Renal cortex interstitium (tissue), 15 donors: ENCODE data around the gene CXCL11. TPM values are rescaled to one million over a fixed set of nuclear protein-coding genes. Genes with fewer than 3 reads are reported as not detected.
"Not testable (repeated sequence)": the region's sequence is repeated elsewhere in the genome, so short reads cannot be mapped to it uniquely, and the experiment has no call there.

ENCODE experiments used
- DNase-seq, 11 donors: peaks; one replicate each; pipeline ENCODE4 v3.0.0-alpha.2; 2013; ENCODE audit warnings: low read depth in 9 of 11, low spot score in 4 of 11; ENCODE audit errors: extremely low read depth in 1 of 11
- long read RNA-seq, 16 experiments: transcript quantifications; one replicate each; lab custom pipeline, GENCODE V29; 2026
- polyA plus RNA-seq, 3 donors: library from polyadenylated mRNA; unstranded; fragments of 120-200 nt; gene quantifications; one replicate each; pipeline ENCODE4 v1.2.1, GENCODE V29; 2013; ENCODE audit not compliant: insufficient read length in 3 of 3

The CXCL11 gene
- under 1 TPM; 0.24 to 0.51 (median 0.42) TPM for polyA plus RNA-seq
- long read RNA-seq, donor 1, result 0 reads
- long read RNA-seq, donor 2, result 0 reads
- long read RNA-seq, donor 3, result 0 reads
- long read RNA-seq, donor 4, result 0 reads
- long read RNA-seq, donor 5, result 0 reads
- long read RNA-seq, donor 6, result 0 reads
- long read RNA-seq, donor 7, result 0 reads
- long read RNA-seq, donor 8, result 0 reads
- long read RNA-seq, donor 9, result 0 reads
- long read RNA-seq, donor 10, result 0 reads
- long read RNA-seq, donor 11, result 0 reads
- long read RNA-seq, donor 12, result 0 reads
- long read RNA-seq, donor 13, result 0 reads
- long read RNA-seq, donor 14, result 0 reads
- long read RNA-seq, donor 15, result 0 reads
- long read RNA-seq, donor 16, result 0 reads

DNA sequence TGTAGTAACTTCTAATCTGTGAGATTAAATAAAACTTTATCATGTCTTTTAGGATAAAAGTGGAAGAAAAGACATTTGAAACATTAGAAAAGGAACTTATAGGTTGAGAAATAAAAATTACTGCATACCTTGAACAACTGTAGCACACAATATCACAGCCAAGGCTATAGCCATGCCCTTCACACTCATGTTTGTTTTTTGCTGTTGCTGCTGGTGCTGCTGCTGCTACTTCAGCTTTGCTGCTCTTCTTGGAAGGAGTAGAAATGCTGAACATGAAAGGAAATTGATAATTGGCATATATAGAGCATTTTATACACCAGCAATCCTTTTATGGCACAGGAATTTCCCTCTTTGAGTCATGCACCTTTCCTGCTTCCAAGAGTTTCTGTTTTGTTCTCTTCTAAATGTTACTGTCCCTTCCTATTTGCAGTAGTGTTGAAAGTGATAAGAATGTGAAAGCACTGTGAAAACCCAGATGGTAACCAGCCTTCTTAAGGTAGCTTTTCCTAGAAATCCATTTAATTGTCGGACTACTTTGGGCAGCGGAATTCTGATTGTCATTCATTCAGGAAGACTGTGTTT lies at the start of gene CXCL11:
CXCL11 (minus strand) TSS at position 272 of the 582 bp plus-strand sequence; CDS start at position 189, 83 bp downstream.
- DNase-seq, result no peak

DNA sequence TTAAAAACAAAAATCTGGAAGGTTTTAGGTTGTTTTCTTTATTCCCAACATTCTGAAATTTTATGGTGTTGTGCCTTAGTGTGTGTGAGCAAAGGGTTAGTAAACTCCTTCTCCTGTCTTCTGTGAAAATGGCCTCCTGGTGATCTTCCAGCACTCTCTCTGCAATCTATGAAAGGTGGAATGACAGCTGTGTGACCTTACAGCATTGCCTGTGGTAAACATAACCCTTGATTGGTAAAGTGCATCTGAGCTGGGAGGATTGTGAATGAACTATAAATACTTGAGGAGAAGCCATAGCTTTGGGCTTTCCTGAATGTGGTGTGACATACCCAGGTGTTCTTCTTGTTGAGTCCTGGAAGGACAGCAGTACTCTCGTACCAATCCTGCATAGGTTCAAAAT lies 48.7 kb upstream of the CXCL11 start:
- no peak for DNase-seq

DNA sequence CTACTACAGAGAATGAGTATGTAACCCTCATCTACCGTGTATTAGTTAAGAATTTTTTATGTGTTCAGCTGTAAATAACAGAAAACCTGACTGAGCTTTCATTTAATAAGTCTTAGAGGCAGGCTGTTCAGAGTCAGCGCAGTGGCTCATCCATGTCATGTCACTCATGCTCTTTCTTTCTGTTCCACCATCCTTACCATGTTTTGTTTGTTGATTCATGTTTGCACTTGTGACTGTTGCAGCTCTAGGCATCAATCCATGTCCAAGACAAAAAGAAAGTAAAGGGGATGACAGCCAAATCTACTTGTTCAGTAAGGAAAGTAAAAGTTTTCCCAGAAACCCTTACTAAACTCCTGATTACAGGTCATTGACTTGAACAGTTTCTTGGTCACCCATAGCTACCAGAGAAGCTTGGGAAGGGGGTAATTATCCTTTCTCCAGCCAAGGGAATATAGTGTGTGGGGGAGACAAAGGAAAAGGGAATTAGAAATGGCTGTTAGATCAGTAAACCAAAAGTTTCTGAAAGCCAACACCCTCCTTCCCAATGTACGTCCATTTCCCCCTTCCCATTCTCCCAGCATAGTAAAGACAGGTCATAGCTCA lies 47.6 kb upstream of the CXCL11 start:
- DNase-seq, result no peak

DNA sequence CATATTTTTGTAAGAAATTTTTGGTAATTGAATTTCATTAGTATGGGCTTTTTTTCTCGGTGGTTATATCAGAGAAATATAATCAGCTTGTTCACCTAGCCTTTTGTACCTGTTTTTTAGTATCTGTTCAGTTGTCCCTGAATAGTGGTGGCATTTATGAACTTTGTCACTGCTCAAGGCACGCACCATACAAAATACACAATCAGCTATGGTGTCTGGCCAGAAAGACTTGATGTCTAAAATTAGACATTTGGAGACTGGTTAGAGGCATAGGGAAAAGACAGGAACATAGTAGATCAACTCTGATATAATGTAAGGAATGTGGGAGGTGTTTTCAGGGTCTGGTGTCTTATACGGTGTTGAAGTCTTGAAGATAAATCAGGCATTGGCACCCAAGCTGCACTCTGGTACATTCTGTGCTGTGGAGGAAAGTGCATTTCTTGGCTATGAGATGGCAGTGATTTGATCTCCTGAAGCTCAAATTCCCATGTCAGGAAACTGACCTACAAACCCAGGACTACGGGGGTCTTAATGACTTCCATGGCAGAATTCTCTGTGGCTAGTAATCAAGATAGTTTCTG lies 42.3 kb upstream of the CXCL11 start:
- DNase-seq, result no peak

DNA sequence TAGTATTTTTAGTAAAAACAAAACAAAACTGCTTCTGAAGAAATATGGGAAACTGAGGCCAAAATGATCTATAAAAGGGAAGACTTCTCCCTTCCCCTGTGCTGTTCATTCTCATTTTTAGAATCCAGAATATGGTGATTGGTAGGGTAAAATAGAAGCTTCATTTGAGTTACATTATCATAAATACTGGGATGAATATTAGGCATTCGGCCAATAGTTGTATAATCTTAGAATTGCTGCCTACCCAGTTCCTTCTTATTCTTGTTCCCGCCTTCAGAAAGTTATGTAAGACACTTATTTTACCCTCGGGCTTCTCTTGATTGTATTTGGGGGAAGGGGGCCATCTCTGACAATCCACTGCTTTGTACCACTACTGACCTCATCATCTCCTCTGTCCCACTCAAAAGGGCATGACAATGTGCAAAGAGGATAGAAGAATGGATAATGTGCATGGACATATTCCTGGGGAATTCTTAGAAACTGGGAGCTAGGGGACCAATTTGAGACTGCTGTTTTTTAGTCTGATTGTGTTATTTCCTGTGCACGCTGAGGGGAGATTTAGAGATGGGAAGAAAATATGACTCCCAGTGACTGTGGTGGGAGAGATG lies 39.2 kb upstream of the CXCL11 start:
- no peak for DNase-seq

DNA sequence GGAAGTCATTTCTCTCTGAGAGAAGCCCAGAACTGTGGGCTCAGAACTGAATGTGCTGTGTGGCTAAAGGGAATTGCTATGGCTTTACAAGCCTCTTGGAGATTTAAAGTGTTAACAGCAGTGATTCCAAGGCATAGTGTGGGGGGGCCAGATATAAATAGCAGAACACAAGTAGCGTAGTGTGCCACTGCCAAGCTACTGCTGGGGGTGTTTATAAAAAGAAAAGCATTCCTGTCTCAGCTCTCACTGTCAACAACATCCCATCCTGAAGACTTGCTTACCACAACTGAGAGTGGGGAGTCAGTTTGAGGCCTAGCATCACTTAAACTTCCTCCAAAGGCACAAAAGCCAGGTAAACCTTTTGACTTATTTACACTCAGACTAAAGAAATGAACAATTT lies 38.6 kb upstream of the CXCL11 start, which contains the start of gene ART3:
ART3 (plus strand) TSS at position 242 of the 400 bp plus-strand sequence. CDS start 1,181 bp downstream, outside the sequence.
- no peak for DNase-seq

DNA sequence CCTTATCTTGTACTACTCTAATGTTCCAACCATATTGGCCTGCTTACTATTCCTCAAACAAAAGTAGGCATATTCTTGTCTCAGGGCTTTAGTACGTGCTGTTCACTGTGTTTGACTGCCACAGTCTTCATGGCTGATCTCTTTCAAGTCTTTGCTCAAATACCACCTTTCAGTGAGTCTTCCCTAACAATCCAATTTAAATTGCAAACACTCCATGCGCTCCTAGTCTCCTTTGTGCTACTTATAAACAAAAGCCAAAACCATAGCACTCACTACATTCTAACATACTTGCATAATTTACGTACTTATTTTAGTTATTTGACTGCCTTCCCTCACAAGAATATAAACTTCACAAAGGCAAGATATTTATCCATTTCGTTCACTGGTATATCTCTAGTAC lies 36.9 kb upstream of the CXCL11 start:
- no peak for DNase-seq

DNA sequence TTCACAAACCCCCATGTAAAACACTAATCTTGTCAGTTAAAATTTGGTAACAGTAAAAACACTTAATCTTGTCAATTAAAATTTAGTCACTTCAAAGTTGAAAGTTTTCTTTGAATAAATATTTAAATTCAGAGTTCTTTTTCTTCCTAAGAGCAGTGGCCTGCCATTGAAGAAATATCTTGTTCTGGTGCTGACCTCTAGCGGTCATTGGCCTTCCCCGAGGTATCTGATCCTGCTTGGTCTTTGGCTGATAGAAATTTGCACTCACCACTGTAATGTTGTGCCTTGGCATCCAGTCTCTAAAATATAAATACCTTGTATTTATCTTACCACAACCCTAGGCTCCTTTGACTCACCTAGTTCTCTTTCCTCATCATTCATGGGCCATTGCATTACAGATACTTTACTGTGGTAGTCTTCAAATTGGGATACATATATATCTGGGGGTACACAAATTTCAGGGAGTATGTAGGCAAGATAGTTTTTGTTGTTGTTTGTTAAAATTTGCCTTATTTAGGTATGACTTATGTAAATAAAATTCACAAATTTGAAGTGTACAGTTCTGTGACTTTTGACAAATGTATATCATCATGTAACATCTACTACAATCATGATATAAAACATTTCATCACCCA lies 31.9 kb upstream of the CXCL11 start:
- peak; percentile 29 to 78 (median 51) for DNase-seq

DNA sequence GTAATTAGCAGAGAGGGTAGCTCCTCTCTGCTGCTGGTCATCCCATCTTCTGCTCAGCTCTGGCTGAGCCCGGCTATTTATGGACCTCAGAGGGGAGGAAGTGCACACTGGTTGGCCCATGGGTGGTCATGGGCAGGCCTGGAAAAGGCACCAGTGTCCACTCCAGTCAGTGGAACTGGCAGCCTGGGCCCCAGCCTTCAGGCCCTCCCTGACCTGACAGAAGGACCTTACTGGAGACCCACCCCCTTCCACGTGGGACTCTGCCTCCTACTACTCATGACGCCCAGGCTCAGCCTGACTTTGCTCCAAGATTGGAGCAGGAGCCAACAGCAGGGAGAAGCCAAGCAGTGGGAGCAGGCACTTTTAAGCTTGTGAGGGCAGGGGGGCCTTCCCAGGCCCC lies 30.7 kb upstream of the CXCL11 start:
- no peak for DNase-seq

DNA sequence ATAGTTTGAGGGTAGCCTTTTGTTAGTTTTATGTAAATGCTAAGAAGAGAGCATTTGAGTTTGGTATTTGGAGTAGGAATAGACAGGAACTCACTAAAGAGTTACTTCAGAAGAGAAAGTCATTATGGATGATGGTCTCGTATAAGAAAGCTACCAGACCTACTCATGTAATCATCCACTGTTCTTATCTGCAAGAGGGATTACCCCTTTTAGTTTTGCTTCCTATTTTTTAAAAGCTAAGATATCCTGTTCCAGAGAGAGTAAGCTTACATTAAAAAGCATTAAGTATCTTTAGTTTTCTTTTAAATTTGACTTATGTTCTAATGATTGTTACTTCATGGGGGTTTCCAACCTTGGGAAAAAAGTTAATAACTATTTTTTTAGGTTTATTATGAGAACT lies 26.1 kb upstream of the CXCL11 start:
- DNase-seq, result no peak

DNA sequence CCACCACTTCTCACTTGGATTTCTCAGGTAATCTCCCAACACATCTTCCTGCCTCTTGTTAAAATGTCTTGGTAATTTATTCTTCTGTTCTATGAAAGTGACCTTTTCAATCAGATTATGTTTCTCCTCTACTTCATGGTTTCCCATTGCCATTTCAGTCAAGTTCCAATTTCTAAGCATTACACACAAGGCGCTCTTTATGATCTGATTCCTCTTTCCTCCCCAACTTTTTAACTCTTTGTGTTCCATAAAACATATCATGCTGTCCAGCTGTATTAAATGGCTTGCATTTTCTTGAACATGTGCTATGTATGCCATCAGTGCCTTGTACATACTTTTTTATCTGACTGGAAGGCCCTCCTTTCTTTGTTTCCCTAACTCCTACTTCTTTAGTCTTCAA lies 25.6 kb upstream of the CXCL11 start:
- no peak for DNase-seq

DNA sequence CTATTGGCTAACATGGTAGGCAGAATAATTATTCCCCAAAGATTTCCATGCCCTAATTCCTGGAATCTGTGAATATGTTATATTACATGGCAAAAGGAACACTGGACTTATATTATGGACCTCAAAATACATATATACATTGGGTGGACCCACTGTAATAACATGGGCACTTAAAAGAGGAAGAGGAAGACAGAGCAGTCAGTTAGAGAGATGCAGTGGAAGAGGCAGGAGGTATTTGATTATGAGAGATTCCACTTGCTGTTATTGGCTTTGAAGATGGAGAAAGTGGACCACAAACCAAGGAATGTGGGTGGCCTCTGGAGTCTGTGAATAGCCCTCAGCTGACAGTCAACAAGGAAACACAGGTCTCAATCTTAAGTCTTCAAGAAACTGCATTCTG lies 24.6 kb upstream of the CXCL11 start:
- DNase-seq, result no peak

DNA sequence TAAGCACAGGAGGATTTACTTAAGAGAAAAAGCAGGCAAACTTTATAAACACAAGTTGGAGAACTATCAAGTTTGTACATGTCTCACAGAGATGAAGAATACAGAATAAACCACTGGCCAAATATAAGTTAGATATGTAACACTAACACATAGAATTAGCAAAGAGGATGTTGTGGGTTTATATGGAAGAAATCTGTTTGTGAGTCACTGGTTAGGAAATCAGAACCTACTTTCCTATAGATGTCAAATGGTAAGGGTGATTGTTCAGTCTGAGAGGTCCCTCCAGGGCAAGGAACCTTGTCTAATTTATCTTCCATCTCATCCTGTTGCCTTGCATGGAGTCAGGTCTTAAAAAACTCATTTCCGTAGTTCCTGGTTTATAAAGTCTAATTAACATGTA lies 23.9 kb upstream of the CXCL11 start:
- no peak for DNase-seq

DNA sequence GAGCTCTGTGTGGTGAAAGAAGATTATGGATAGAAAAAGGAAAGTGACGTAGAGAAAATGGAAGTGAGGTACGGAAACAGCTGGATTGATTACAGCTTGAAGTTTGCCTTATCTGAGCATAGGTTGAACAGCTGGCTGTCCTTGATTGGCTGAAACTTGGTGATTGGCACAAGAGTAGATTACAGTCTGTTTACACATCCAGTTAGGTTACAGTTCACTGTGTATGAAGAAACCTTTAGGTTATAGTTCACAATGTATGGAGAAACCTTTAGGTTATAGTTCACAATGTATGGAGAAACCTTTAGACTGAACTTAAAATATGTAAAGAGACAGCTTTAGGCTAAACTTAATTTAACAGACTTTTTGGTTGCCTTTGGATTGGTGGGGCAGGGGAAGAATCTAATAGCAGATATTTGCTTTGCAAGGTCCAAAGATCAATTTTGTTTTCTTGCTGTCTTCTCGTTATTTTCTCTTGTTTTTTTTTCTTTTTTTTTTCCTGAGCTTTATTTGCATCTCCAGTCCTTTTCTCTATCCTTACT lies 23.1 kb upstream of the CXCL11 start:
- DNase-seq, result no peak

DNA sequence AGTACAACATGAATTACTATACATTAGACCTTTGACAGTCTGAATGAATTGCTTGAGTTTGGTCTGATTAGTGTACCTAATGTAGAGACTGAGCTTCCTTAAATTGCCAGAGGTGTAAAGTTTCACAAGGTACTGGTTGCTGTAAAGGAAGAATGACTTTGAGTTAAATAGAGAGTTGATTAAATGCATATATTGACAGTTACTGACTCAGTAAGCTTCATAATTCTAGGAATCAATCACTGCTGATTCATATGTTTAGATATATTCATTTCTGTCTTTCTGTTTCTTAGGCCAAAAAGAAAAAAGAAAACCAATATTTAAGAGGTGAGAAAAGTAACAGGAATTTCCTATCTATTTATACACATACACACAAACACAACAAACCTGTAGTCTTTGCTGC lies 22.4 kb upstream of the CXCL11 start:
- DNase-seq, result no peak

DNA sequence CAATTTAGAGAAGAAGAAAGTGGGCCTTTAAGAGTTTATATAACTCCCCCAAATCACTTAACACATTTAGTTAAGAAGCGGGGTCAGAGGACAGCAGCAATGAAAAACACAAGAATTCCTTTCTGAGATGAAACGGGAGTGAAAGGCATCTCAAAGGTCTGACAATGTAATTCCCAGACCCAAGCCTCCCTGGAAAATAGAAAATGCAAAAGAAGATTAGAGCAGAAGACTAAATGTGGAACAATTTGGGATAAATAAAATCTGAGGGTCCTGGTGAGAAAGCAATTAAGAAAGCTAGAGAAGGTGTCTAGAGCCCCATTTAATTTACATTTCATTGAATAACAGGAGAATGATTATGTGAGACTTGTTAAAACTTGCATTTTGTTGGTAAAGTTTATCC lies 19.6 kb upstream of the CXCL11 start:
- no peak for DNase-seq

DNA sequence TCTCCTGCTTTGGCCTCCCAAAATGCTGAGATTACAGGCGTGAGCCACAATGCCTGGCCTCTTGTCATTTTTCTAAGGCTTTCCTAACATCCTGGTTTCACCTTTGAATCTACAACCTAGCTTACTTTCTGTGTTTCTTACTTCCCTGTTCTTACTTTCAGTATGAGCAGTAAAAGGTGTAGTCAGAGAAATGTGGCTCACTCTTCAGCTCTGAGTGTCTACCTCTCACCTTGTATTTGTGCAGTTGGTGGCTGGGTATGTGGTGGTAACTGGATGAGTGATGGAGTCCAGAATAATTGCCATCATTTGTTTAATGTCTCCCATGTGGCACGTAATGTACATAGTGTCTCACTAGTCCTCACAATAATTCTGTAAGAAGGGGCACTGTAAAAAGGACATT lies 19.1 kb upstream of the CXCL11 start:
- DNase-seq, result no peak

DNA sequence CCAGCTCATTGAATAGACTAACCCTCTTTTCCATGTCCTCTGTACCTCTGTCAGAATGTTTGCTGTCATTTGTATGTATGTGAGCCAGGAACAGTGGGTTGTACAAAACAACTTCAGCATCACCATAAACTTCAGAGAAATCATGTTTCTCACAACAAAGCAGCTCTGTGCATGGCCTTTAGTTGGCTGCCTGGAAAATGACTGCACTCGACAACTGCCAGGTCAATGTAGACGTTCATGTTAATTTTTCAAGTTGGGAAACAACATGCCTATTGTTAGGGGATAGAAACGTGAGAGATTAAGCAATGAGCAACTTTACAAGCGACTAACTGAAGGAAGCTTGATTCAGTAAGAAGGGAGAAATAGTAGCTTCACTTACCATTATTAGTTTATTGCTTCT lies 17.9 kb upstream of the CXCL11 start:
- DNase-seq, result peak in 1 of 11 donors; percentile 3

DNA sequence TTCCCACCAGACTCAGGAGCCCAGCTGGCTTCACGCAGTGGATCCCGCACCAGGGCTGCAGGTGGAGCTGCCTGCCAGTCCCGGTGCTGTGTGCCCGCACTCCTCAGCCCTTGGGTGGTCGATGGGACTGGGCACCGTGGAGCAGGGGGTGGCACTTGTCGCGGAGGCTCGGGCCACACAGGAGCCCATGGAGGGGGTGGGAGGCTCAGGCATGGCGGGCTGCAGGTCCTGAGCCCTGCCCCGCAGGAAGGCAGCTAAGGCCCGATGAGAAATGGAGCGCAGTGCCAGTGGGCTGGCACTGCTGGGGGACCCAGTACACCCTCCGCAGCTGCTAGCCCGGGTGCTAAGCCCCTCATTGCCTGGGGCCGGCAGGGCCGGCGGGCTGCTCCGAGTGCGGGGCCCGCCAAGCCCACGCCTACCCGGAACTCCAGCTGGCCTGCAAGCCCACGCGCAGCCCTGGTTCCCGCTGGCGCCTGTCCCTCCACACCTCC lies 14.7 kb upstream of the CXCL11 start:
- DNase-seq, result not testable (repeated sequence)
